H1 (cell line): ENCODE data around the gene OR6T1. TPM values are rescaled to one million over a fixed set of nuclear protein-coding genes. Genes with fewer than 3 reads are reported as not detected.

Experiments used
- CTCF ChIA-PET: fragments of 300-600 bp; sonication (Branson Sonifier 250); formaldehyde crosslinking; loops from one replicate; lab custom pipeline; 2021; ENCODE audit not compliant: partially characterized antibody; lab: Charles Lee
- POLR2A ChIA-PET: fragments of 300-600 bp; sonication (Branson Sonifier 250); formaldehyde crosslinking; loops from one replicate; lab custom pipeline; 2021; ENCODE audit warnings: inconsistent platforms; ENCODE audit not compliant: partially characterized antibody; lab: Charles Lee
- DNase-seq, 2 experiments: peaks; one replicate each; pipeline versions ENCODE4 v3.0.0 to v3.0.0-alpha.2; 2010 to 2022; ENCODE audit warnings: low spot score in 2 of 2, low read depth in 1 of 2, mixed read lengths in 1 of 2
- FAIRE-seq: peaks from 2 replicates; lab custom pipeline; 2011; peaks lifted over from hg19 to GRCh38; lab: Jason Lieb, UNC
- H2AFZ ChIP-seq: 2 replicates; pipeline ENCODE4 v1.8.1; 2012; ENCODE audit warnings: low read length, inconsistent platforms
- H2AK5ac ChIP-seq: 2 replicates; pipeline ENCODE4 v1.6.1; 2013; ENCODE audit warnings: low read depth, low read length
- H2BK120ac ChIP-seq: replicated peaks from 2 replicates; pipeline ENCODE3; 2013; ENCODE audit warnings: low read depth, low read length, inconsistent platforms
- H2BK12ac ChIP-seq: 2 replicates; pipeline ENCODE4 v1.6.1; 2013; ENCODE audit warnings: low read depth, low read length
- H2BK15ac ChIP-seq: 2 replicates; pipeline ENCODE4 v1.6.1; 2013; ENCODE audit warnings: low read length
- H2BK20ac ChIP-seq: 2 replicates; pipeline ENCODE4 v1.6.1; 2013; ENCODE audit warnings: low read length
- H2BK5ac ChIP-seq: 2 replicates; pipeline ENCODE4 v1.6.1; 2013; ENCODE audit warnings: low read depth, low read length
- H3K14ac ChIP-seq: 2 replicates; pipeline ENCODE4 v1.6.1; 2013; ENCODE audit warnings: inconsistent platforms; ENCODE audit not compliant: insufficient read length
- H3K18ac ChIP-seq: 2 replicates; pipeline ENCODE4 v1.6.1; 2013; ENCODE audit warnings: low read length; ENCODE audit errors: extremely low read depth
- H3K23ac ChIP-seq: 2 replicates; pipeline ENCODE4 v1.6.1; 2013; ENCODE audit warnings: inconsistent platforms; ENCODE audit not compliant: insufficient read length
- H3K23me2 ChIP-seq: 2 replicates; pipeline ENCODE4 v1.6.1; 2013; ENCODE audit warnings: low read depth, low read length
- H3K27ac ChIP-seq: 2 replicates; pipeline ENCODE4 v1.6.1; 2011; ENCODE audit warnings: low read depth, low read length, inconsistent platforms
- H3K27me3 ChIP-seq, 4 experiments: replicated peaks in 1 of 4; 1 replicate in 1 of 4; 2 replicates in 3 of 4; pipeline versions ENCODE4 v1.6.1 to v1.8.1; 2011 to 2013; ENCODE audit warnings: low read length in 3 of 4, mild to moderate bottlenecking in 3 of 4, inconsistent platforms in 2 of 4, mixed read lengths in 2 of 4, moderate library complexity in 1 of 4; ENCODE audit not compliant: control insufficient read depth in 3 of 4, insufficient read depth in 3 of 4; ENCODE audit errors: extremely low read depth in 1 of 4
- H3K36me3 ChIP-seq, 4 experiments: 2 replicates each; pipeline versions ENCODE4 v1.6.1 to v1.8.1; 2011 to 2013; ENCODE audit warnings: mild to moderate bottlenecking in 4 of 4, low read length in 3 of 4, moderate library complexity in 2 of 4, control low read depth in 1 of 4, inconsistent platforms in 1 of 4; ENCODE audit not compliant: insufficient read depth in 4 of 4, control insufficient read depth in 2 of 4
- H3K4ac ChIP-seq: replicated peaks from 2 replicates; pipeline ENCODE3; 2013; ENCODE audit warnings: low read length, low read depth, mixed read lengths, inconsistent platforms; ENCODE audit not compliant: insufficient read length
- H3K4me1 ChIP-seq, 4 experiments: replicated peaks in 1 of 4; 1 replicate in 1 of 4; 2 replicates in 3 of 4; pipeline versions ENCODE4 v1.6.1 to v1.8.1; 2011 to 2013; ENCODE audit warnings: low read length in 3 of 4, inconsistent platforms in 2 of 4, mixed read lengths in 1 of 4; ENCODE audit not compliant: insufficient read depth in 4 of 4, control insufficient read depth in 3 of 4
- H3K4me2 ChIP-seq, 2 experiments: 2 replicates each; pipeline versions ENCODE4 v1.6.1 to v1.8.1; 2011 to 2013; ENCODE audit warnings: low read depth in 2 of 2, low read length in 2 of 2, control low read depth in 1 of 2, inconsistent platforms in 1 of 2, mild to moderate bottlenecking in 1 of 2; ENCODE audit not compliant: insufficient read depth in 1 of 2
- H3K4me3 ChIP-seq, 4 experiments: fragments of 200-600, 300-600 bp in 1 of 4; sonication (generic), shearing (Covaris generic), sonication (Bioruptor Twin) in 1 of 4; 2 replicates each; pipeline versions ENCODE4 v1.5.1 to v1.8.1; 2011 to 2016; ENCODE audit warnings: low read length in 4 of 4, low read depth in 3 of 4, control low read depth in 2 of 4, inconsistent platforms in 2 of 4, mild to moderate bottlenecking in 2 of 4, mixed read lengths in 1 of 4, moderate library complexity in 1 of 4; ENCODE audit not compliant: insufficient read depth in 2 of 4; ENCODE audit errors: extremely low read depth in 1 of 4
- H3K56ac ChIP-seq: replicated peaks from 2 replicates; pipeline ENCODE3; 2013; ENCODE audit warnings: low read depth, mild to moderate bottlenecking, mixed read lengths, low read length, inconsistent platforms; ENCODE audit not compliant: insufficient read length
- H3K79me1 ChIP-seq: 2 replicates; pipeline ENCODE4 v1.6.1; 2013; ENCODE audit warnings: low read depth, low read length, control low read depth
- H3K79me2 ChIP-seq, 2 experiments: 2 replicates each; pipeline versions ENCODE4 v1.6.1 to v1.8.1; 2012 to 2013; ENCODE audit warnings: low read length in 2 of 2, mild to moderate bottlenecking in 2 of 2, inconsistent platforms in 1 of 2; ENCODE audit not compliant: insufficient read depth in 2 of 2, control insufficient read depth in 1 of 2
- H3K9ac ChIP-seq, 4 experiments: replicated peaks in 1 of 4; 1 replicate in 1 of 4; 2 replicates in 3 of 4; pipeline versions ENCODE4 v1.6.1 to v1.8.1; 2011 to 2013; ENCODE audit warnings: low read depth in 3 of 4, low read length in 3 of 4, control low read depth in 2 of 4, mild to moderate bottlenecking in 2 of 4, moderate library complexity in 2 of 4, inconsistent platforms in 1 of 4; ENCODE audit errors: extremely low read depth in 1 of 4
- H3K9me3 ChIP-seq, 2 experiments: 2 replicates each; pipeline versions ENCODE4 v1.6.1 to v1.8.1; 2012 to 2013; ENCODE audit warnings: mild to moderate bottlenecking in 2 of 2, moderate library complexity in 2 of 2, control low read depth in 1 of 2, inconsistent platforms in 1 of 2, low read depth in 1 of 2, low read length in 1 of 2, mixed read lengths in 1 of 2; ENCODE audit not compliant: insufficient read depth in 2 of 2
- H4K20me1 ChIP-seq, 2 experiments: replicated peaks in 1 of 2; 2 replicates each; pipeline versions ENCODE3 to v1.8.1; 2011 to 2013; ENCODE audit warnings: inconsistent platforms in 2 of 2, low read length in 2 of 2, mild to moderate bottlenecking in 1 of 2; ENCODE audit not compliant: insufficient read depth in 2 of 2, control insufficient read depth in 1 of 2
- H4K5ac ChIP-seq: 2 replicates; pipeline ENCODE4 v1.6.1; 2013; ENCODE audit warnings: low read length, low read depth, mixed read lengths, inconsistent platforms; ENCODE audit not compliant: insufficient read length
- H4K8ac ChIP-seq: 2 replicates; pipeline ENCODE4 v1.8.0; 2013; ENCODE audit warnings: mild to moderate bottlenecking, moderate library complexity, low read length, inconsistent platforms; ENCODE audit not compliant: insufficient read depth; ENCODE audit errors: extremely low read depth
- H4K91ac ChIP-seq: replicated peaks from 2 replicates; pipeline ENCODE3; 2013; ENCODE audit warnings: low read length, mixed read lengths, inconsistent platforms; ENCODE audit not compliant: insufficient read length
- BCL11A ChIP-seq, 2 experiments: IDR thresholded peaks; one replicate each; pipeline ENCODE4 v1.6.1; 2011; ENCODE audit warnings: low read depth in 2 of 2, low read length in 2 of 2, mild to moderate bottlenecking in 2 of 2
- EZH2 ChIP-seq: fragments of 200-600 bp; sonication (generic); IDR thresholded peaks from 2 replicates; pipeline ENCODE4 v1.7.1; 2012; ENCODE audit warnings: low read depth, mild to moderate bottlenecking, moderate library complexity, low read length, inconsistent platforms; ENCODE audit not compliant: severe bottlenecking
- GTF2F1 ChIP-seq: IDR thresholded peaks from 2 replicates; pipeline ENCODE4 v1.6.1; 2012; ENCODE audit warnings: low read depth, low read length, improper control_type of control experiment, borderline replicate concordance
- JUND ChIP-seq: IDR thresholded peaks from 2 replicates; pipeline ENCODE4 v1.6.1; 2011; ENCODE audit warnings: mild to moderate bottlenecking, improper control_type of control experiment, low read length
- KDM4A ChIP-seq: IDR thresholded peaks from one replicate; pipeline ENCODE4 v1.7.1; 2012; ENCODE audit warnings: low read depth, mild to moderate bottlenecking, moderate library complexity, low read length, inconsistent platforms; ENCODE audit not compliant: severe bottlenecking
- KDM5A ChIP-seq: fragments of 200-600 bp; IDR thresholded peaks from 2 replicates; pipeline ENCODE4 v1.7.1; 2012; ENCODE audit warnings: mild to moderate bottlenecking, low read length, inconsistent platforms, mixed read lengths
- RBBP5 ChIP-seq: IDR thresholded peaks from 2 replicates; pipeline ENCODE4 v1.7.1; 2012; ENCODE audit warnings: low read depth, mild to moderate bottlenecking, inconsistent platforms, low read length, moderate library complexity, borderline replicate concordance
- RXRA ChIP-seq: IDR thresholded peaks from 2 replicates; pipeline ENCODE4 v1.6.1; 2011; ENCODE audit warnings: low read depth, mild to moderate bottlenecking, low read length, moderate library complexity; ENCODE audit not compliant: insufficient read depth
- SIN3A ChIP-seq, 2 experiments: IDR thresholded peaks in 1 of 2; conservative IDR thresholded peaks in 1 of 2; 2 replicates each; pipeline ENCODE4 v1.6.1; 2011 to 2012; ENCODE audit warnings: low read length in 2 of 2, improper control_type of control experiment in 1 of 2, low read depth in 1 of 2, mild to moderate bottlenecking in 1 of 2
- SRF ChIP-seq: IDR thresholded peaks from 2 replicates; pipeline ENCODE4 v1.6.1; 2011; ENCODE audit warnings: mild to moderate bottlenecking, low read depth, low read length, moderate library complexity
- WGBS, 2 experiments: shearing (Covaris generic) in 1 of 2; methylation state at CpG; one replicate each; pipeline versions ENCODE4 v1.1.6 to v1.1.7; 2013 to 2015; ENCODE audit warnings: low lambda C conversion rate in 2 of 2, mixed read lengths in 2 of 2, inconsistent platforms in 1 of 2, low coverage in 1 of 2, missing lambda C conversion rate in 1 of 2; ENCODE audit not compliant: insufficient replicate concordance in 2 of 2, insufficient coverage in 1 of 2, insufficient read length in 1 of 2; ENCODE audit errors: extremely low coverage in 1 of 2, missing lambda C conversion rate in 1 of 2; 5-methylcytosine and 5-hydroxymethylcytosine counted together
- polyA plus RNA-seq, 7 experiments: library from polyadenylated mRNA; depleted of rRNA in 3 of 7; stranded (reverse) in 5 of 7; unstranded in 2 of 7; fragments of >200 nt in 5 of 7; fragments of 200-250 nt in 2 of 7; gene quantifications; 1 replicate in 5 of 7; 2 replicates in 1 of 7; 4 replicates in 1 of 7; pipeline versions ENCODE4 v1.2.1 to v1.2.3, GENCODE V29; 2011 to 2013; ENCODE audit warnings: missing spikeins in 2 of 7, mixed read lengths in 2 of 7
- total RNA-seq: library from RNA; stranded (reverse); fragmentation: NEBNext Ultra II Directional; extraction: Animal tissue kit (Norgen Biotek cat#: 25700); gene quantifications from 2 replicates; pipeline ENCODE4 v1.2.1, GENCODE V29; 2021
- TF ChIP-seq, protein P1 (sequence below): IDR thresholded peaks from 2 replicates; pipeline ENCODE4 v1.6.1; 2011; ENCODE audit warnings: low read depth, mild to moderate bottlenecking, low read length; ENCODE audit not compliant: insufficient read depth
- TF ChIP-seq, protein P2 (sequence below): IDR thresholded peaks from 2 replicates; pipeline ENCODE4 v1.6.1; 2011; ENCODE audit warnings: low read length, improper control_type of control experiment

OR6T1 gene
- total and polyA plus RNA-seq, 2 of the 8 experiments (the other 6 are each of a cell fraction or from before 2014, with no cell fraction given): not detected

DNA sequence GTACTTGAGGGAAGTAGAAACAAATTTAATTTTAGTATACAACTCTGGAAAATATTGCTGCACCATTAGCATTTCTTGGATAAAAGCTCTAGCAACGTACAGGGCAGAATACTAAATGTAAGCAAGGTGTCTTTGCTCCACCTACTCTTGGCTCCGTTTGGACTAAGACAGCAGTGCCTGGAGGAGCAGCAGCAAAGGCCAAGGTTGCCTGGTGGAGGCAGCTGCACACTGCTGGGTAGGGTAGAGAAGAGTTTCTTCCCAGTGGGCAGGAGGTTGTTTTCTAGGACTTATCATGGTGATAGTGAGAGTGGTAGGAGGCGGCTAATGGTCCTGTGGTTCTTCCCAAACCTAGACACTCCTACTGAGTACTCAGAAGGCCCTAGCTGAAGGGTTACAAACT lies 43.8 kb downstream of the OR6T1 start:
- Histone ChIP-seq H3K79me1 (no peaks in the 10 kb centered on the region), H2AFZ (peak overlapping the region; percentile 35; the same call in 1 of the 2 replicates), H3K23ac (no peak overlapping the region), H2BK20ac (no peak overlapping the region), H3K36me3 (no peaks in the 10 kb centered on the region), H3K4ac (no peak overlapping the region), H2BK12ac (no peak overlapping the region), H2AK5ac (no peak overlapping the region), H3K79me2 (no peaks in the 10 kb centered on the region), H4K20me1 (no peaks in the 10 kb centered on the region), H2BK5ac (no peak overlapping the region), H3K9me3 (no peaks in the 10 kb centered on the region), H3K14ac (no peak overlapping the region), H2BK15ac (no peak overlapping the region), H4K5ac (no peak overlapping the region), H3K18ac (no peak overlapping the region), H3K56ac (no peak overlapping the region), H3K23me2 (no peaks in the 10 kb centered on the region), H3K4me2 (no peak overlapping the region), H4K8ac (no peak overlapping the region), H3K9ac (no peak overlapping the region), H3K27ac (no peak overlapping the region; the same call in 1 of the 2 replicates), H3K27me3 (no peaks in the 10 kb centered on the region), H3K4me3 (no peak overlapping the region), H4K91ac (peak overlapping the region; percentile 38), H3K4me1 (0 out of 7 replicates have a peak, but pooled peaks cover 0 to 3% (median 0%) of the 10 kb centered on the region in 4 experiments), H2BK120ac (no peak overlapping the region)
- WGBS, 2 experiments: 92% methylated on average over 3 of the region's 3 CpGs; no CpG with 5 or more reads in 1 of the 2 experiments
- no peak for DNase-seq
- POLR2A ChIA-PET: no interaction called here
- CTCF ChIA-PET: no interaction called here
- no peak for FAIRE-seq
- TF ChIP-seq RBBP5 (no peak), KDM4A (no peak), KDM5A (no peak), JUND (no peak), SRF (no peak), GTF2F1 (no peak), EZH2 (no peak), BCL11A (IDR thresholded peaks at IDR 0.05; ENCODE audit: low read depth in 2 of 2, low read length in 2 of 2) (no peak), SIN3A (conservative IDR thresholded peaks at IDR 0.05 in 1 of 2, IDR thresholded peaks at IDR 0.05 in 1 of 2; ENCODE audit: low read depth in 1 of 2, low read length in 2 of 2) (no peak), RXRA (no peak)
- TF ChIP-seq, protein P1, sequence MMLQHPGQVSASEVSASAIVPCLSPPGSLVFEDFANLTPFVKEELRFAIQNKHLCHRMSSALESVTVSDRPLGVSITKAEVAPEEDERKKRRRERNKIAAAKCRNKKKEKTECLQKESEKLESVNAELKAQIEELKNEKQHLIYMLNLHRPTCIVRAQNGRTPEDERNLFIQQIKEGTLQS: no peak
- TF ChIP-seq, protein P2, sequence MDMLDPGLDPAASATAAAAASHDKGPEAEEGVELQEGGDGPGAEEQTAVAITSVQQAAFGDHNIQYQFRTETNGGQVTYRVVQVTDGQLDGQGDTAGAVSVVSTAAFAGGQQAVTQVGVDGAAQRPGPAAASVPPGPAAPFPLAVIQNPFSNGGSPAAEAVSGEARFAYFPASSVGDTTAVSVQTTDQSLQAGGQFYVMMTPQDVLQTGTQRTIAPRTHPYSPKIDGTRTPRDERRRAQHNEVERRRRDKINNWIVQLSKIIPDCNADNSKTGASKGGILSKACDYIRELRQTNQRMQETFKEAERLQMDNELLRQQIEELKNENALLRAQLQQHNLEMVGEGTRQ: no peak
